ENCODE data around the gene CDYL. TPM values are rescaled to one million over a fixed set of nuclear protein-coding genes. Genes with fewer than 3 reads are reported as not detected.
"Not testable (repeated sequence)": the region's sequence is repeated elsewhere in the genome, so short reads cannot be mapped to it uniquely, and the experiment has no call there.

Gene CDYL
- total RNA-seq, 1 experiment from 2014 or later, result 60.8 TPM

DNA sequence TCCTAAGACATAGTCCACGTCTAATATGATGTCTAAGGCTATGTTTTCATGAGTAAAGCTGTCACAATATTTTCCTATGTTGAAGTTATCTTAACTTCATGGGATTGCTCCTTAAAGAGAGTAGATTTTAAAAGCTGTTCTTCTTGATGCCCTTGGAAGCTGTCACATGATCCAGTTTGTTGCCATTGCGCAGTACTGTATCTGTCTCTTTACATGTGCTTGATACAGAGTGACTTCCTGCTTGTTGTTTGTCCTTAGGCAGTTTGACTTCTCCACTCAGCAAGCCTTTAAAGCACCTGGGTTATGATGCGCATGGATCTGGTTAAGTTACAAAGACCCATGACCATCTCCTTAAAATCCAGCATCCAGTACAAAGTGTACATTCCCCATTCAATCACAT is 85.4 kb downstream of the CDYL start:
- intact Hi-C loops (cut with micrococcal nuclease; ENCODE audit: unreplicated experiment), result no loop called here
- Histone ChIP-seq H3K4me1 (replicated peaks; ENCODE audit: insufficient read depth) (no peaks in the 10 kb centered on the region), H3K4me3 (no peak overlapping the region), H2AFZ (no peak overlapping the region), H4K20me1 (ENCODE audit: insufficient read depth) (no peaks in the 10 kb centered on the region), H3K9me3 (ENCODE audit: insufficient read depth, low read depth) (peaks cover 7% of the 10 kb centered on the region; the same call in 1 of the 2 replicates), H3K9me2 (ENCODE audit: insufficient read depth) (no peaks in the 10 kb centered on the region), H3K27ac (no peak overlapping the region), H3K4me2 (no peak overlapping the region), H3K27me3 (ENCODE audit: insufficient read depth, low read depth) (no peaks in the 10 kb centered on the region), H3K36me3 (ENCODE audit: low read depth) (no peaks in the 10 kb centered on the region), H3F3A (ENCODE audit: insufficient read depth, low read depth) (no peaks in the 10 kb centered on the region), H3K79me2 (ENCODE audit: low read depth) (peaks cover 4% of the 10 kb centered on the region; the same call in 1 of the 2 replicates)
- no peak for DNase-seq
- TF ChIP-seq EZH2 (IDR thresholded peaks at IDR 0.05; ENCODE audit: low read depth), result no peak
- TF ChIP-seq, protein P1, sequence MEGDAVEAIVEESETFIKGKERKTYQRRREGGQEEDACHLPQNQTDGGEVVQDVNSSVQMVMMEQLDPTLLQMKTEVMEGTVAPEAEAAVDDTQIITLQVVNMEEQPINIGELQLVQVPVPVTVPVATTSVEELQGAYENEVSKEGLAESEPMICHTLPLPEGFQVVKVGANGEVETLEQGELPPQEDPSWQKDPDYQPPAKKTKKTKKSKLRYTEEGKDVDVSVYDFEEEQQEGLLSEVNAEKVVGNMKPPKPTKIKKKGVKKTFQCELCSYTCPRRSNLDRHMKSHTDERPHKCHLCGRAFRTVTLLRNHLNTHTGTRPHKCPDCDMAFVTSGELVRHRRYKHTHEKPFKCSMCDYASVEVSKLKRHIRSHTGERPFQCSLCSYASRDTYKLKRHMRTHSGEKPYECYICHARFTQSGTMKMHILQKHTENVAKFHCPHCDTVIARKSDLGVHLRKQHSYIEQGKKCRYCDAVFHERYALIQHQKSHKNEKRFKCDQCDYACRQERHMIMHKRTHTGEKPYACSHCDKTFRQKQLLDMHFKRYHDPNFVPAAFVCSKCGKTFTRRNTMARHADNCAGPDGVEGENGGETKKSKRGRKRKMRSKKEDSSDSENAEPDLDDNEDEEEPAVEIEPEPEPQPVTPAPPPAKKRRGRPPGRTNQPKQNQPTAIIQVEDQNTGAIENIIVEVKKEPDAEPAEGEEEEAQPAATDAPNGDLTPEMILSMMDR (conservative IDR thresholded peaks at IDR 0.05), result no peak
- CTCF ChIA-PET, result no interaction called here
- no TSS peak for BruUV-seq (replicated peaks)
- POLR2A ChIA-PET (ENCODE audit: unreplicated experiment), result interaction anchor here (0.6 kb wide), 1 partner anchor 196 kb away, joined by 6 read pairs; no protein-coding TSS in a partner anchor

DNA sequence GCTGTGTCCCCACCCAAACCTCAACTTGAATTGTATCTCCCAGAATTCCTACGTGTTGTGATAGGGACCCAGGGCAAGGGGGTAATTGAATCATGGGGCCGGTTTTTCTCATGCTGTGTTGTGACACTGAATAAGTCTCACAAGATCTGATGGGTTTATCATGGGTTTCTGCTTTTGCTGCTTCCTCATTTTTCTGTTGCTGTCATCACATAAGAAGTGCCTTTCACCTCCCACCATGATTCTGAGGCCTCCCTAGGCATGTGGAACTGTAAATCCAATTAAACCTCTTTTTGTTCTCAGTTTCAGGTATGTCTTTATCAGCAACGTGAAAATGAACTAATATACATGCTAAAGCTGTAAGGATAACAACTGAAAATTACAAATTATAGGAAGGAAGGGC is 88.3 kb downstream of the CDYL start:
- Histone ChIP-seq H3K4me3 (no peak overlapping the region), H2AFZ (no peak overlapping the region), H3F3A (ENCODE audit: insufficient read depth, low read depth) (no peaks in the 10 kb centered on the region), H3K36me3 (ENCODE audit: low read depth) (no peaks in the 10 kb centered on the region), H3K9me2 (ENCODE audit: insufficient read depth) (no peaks in the 10 kb centered on the region), H3K4me2 (no peak overlapping the region), H3K27ac (peak overlapping the region; percentile 47; the same call in 1 of the 2 replicates), H3K9me3 (ENCODE audit: insufficient read depth, low read depth) (peaks cover 16% of the 10 kb centered on the region; the same call in 1 of the 2 replicates), H4K20me1 (ENCODE audit: insufficient read depth) (no peaks in the 10 kb centered on the region), H3K27me3 (ENCODE audit: insufficient read depth, low read depth) (no peaks in the 10 kb centered on the region), H3K4me1 (replicated peaks; ENCODE audit: insufficient read depth) (no peaks in the 10 kb centered on the region), H3K79me2 (ENCODE audit: low read depth) (peaks cover 11% of the 10 kb centered on the region)
- BruUV-seq (replicated peaks), result no TSS peak
- intact Hi-C loops (cut with micrococcal nuclease; ENCODE audit: unreplicated experiment), result no loop called here
- ChIA-PET CTCF (no interaction called here), POLR2A (ENCODE audit: unreplicated experiment) (no interaction called here)
- DNase-seq, result no peak
- no peak for TF ChIP-seq EZH2 (IDR thresholded peaks at IDR 0.05; ENCODE audit: low read depth)
- TF ChIP-seq, protein P1 (conservative IDR thresholded peaks at IDR 0.05), result no peak

DNA sequence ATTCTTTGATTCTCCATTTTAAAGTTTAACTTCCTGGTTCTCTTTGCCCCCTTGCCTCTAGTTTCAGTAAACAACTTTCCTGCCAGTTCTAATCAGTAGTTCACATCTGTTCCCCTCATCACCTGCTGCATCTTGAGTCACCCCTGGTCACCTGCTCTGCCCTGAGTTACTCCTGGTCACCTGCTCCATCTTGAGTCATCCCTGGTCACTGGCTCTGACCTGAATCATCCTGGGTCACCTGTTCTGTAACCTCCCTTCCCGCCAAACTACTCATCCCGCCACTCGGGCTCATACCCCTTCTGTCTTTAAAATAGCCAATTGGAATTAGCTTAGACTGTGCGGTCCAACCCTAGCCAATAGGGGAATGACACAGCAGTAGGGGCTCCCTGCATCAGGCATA is 88.8 kb downstream of the CDYL start:
- H3K4me2 ChIP-seq; CTCF ChIA-PET; H3K4me1 ChIP-seq (replicated peaks; ENCODE audit: insufficient read depth); POLR2A ChIA-PET (ENCODE audit: unreplicated experiment); H3K4me3 ChIP-seq; H3K9me2 ChIP-seq (ENCODE audit: insufficient read depth); H3K27me3 ChIP-seq (ENCODE audit: insufficient read depth, low read depth); intact Hi-C loops (cut with micrococcal nuclease; ENCODE audit: unreplicated experiment); BruUV-seq (replicated peaks); H2AFZ ChIP-seq; H3K36me3 ChIP-seq (ENCODE audit: low read depth); H3F3A ChIP-seq (ENCODE audit: insufficient read depth, low read depth); H4K20me1 ChIP-seq (ENCODE audit: insufficient read depth): not testable (repeated sequence)
- Histone ChIP-seq H3K27ac (peak overlapping the region; percentile 47; the same call in 1 of the 2 replicates), H3K79me2 (ENCODE audit: low read depth) (peaks cover 14% of the 10 kb centered on the region), H3K9me3 (ENCODE audit: insufficient read depth, low read depth) (peaks cover 16% of the 10 kb centered on the region; the same call in 1 of the 2 replicates)
- peak; percentile 21 to 45 for DNase-seq

All from PC-9 (cell line).